ENCODE data around the gene TMEFF2. TPM values are rescaled to one million over a fixed set of nuclear protein-coding genes. Genes with fewer than 3 reads are reported as not detected.

TMEFF2 gene
- total RNA-seq, 1 donor from 2014 or later = 0.41 TPM

DNA sequence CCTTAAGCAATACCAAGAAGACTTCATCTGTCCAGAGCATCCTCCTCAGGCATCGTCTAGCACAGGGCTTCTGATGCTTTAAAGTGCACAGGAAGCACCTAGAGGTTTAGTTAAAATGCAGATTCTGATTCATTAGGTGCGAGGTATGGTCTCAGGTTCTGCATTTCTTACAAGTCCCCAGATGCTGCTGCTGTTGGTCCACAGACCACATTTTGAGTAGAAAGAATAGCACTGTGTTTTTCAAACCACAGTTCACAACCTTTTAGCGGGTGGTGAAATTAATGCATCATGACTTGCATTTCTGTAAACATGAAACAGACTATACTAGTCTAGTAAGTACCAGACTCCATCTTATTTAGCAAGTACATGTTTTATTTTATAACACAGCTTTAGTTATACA lies 134.6 kb downstream of the TMEFF2 start:
- no peak for DNase-seq

DNA sequence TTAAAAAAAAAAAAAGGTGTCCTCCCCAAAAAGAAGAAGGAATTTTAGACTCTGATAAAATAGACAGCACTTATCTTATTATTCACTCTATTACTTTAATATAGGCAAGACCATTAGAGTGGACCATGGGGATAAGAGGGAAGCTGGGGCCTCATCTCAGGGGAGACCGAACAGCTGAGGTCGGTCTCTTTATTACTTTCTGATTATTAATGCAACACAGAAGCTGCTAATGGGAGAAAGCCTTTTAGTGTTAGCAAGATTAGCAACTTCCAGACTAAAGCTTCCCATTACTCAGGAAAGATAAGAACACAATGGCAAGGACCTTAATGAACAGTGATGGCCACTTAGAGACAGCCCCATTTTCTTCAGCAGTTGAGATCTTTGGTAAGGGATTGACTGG lies 135.5 kb downstream of the TMEFF2 start:
- no peak for DNase-seq

DNA sequence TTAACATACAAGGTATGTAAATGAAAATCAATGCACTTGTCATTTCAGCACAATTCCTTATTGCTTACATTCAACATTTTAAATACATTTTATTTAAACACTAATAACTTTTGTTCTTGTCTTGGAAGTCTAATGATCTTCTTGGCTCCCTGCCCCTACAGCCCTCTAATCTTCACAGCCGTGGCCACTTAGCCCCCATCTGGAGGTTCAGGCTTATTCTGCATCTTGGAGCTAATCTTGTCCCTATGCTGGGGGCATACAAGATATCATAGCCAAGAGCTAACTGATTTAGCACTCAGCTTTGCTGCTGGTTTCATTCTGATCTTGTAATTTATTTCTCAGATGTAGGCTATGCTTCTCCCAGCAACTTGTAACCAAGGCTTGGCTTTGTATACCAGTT lies 140.8 kb downstream of the TMEFF2 start:
- DNase-seq = peak; percentile 8

- peak; percentile 7 for DNase-seq
Observed at GRCh38 chr2:192051533-192051932, 143.2 kb downstream of the TMEFF2 start.

GRCh38 chr2:192049362-192049761 lies 145.4 kb downstream of the TMEFF2 start:
- no peak for DNase-seq

DNA sequence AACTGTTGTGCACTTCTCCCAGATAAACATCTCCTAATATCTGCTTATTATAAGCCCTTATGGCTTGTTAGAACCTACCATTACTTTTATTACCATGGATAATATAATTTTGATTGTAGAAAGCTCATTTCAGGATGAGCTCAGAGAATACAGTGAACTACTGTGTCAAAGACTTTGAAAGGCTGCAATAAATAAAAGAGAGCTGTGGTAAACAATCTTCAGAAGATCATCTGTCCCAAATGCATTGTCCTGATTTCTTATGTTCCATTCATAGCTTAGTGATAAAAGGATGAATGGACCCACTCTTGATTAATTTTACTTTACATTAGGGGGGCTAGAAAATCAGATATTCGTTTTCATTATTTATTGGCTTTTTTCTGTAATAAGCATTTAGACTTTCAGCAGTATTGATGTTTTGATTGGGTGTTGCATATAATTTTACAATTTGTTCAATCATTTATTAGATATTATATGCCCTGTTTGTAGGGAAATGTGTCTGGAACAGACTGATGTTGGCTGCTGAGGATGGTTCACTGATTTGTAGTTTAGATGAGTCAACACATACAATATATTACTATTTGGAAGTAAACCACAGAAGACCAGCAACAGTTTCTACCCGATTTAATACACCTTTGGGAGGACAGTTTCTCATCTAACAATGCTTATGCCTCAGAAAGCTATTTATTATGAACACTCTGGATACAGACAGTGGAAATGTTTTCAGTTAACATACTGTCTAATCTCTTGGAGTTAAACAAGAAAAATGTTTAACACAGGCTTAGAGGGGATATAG lies 147.2 kb downstream of the TMEFF2 start:
- no peak for DNase-seq

DNA sequence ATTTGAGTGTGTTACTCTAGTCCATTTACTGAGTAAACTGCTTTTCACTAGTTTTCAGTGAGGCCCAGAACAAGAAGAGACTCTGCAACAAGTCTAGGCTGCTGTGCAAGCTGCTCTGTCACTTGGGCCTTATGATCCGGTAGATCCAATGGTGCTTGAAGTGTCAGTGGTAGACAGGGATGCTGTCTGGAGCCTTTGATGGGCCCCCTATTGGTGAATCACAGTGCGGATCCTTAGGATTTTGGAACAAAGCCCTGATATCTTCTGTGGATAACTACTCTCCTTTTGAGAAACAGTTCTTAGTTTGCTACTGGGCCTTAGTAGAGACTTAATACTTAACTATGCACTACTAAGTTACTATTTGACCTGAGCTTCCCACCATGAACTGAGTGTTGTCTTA lies 150.2 kb downstream of the TMEFF2 start:
- no peak for DNase-seq

GRCh38 chr2:192043216-192043870 lies 151.4 kb downstream of the TMEFF2 start:
- no peak for DNase-seq

DNA sequence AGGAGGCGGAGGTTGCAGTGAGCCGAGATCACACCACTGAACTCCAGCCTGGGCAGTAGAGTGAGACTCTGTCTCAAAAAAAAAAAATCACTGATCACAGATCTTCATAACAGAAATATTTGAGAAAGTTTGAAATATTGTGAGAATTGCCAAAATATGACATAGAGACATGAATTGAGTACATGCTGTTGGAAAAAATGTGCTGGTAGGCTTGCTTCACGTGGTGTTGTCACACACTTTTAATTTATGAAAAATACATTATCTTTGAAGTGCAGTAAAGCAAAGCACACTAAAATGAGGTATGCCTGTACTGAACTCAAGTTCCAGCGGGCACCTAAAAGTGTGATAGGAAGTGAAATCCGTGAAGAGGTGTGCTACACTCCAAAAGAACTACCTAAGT lies 152.6 kb downstream of the TMEFF2 start:
- no peak for DNase-seq

- DNase-seq = no peak
Observed at GRCh38 chr2:192038110-192038509, 156.6 kb downstream of the TMEFF2 start.

GRCh38 chr2:192035731-192036442 lies 158.8 kb downstream of the TMEFF2 start:
- DNase-seq = no peak

GRCh38 chr2:192030856-192031255 lies 163.9 kb downstream of the TMEFF2 start:
- no peak for DNase-seq

- no peak for DNase-seq
Observed at GRCh38 chr2:192030289-192030688, 164.4 kb downstream of the TMEFF2 start.

DNA sequence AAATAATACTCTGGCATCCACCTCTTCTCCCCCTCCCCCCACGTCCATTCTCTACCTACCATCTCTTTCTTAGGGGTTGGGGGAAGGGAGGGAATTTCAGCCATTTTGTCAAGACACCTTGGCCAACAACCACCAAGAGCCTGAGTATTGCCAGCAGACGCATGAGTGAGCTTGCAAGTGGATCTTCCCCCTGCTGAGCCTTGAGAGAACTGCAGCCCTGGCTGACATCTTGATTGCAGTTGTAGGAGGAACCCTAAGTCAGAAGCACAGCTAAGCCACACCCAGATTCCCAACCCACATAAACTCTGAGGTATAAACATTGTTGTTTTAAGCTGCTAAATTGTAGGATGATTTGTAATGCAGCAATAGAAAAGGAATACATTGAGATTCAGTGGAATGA lies 165.6 kb downstream of the TMEFF2 start:
- DNase-seq = no peak

DNA sequence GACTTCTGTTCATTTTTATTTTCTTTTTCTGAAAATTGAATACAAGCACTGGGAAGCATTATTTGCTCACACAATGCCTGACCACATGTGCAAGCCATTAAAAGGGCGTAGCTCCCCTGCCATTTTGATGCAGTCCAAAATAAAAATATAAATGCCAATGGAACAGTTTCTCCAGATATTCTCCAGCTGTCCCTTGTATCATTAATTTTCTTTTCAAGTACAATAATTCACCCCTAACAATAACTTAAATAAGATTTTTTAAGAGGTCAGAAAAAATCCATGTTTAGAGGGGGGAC lies 168.0 kb downstream of the TMEFF2 start:
- no peak for DNase-seq

DNA sequence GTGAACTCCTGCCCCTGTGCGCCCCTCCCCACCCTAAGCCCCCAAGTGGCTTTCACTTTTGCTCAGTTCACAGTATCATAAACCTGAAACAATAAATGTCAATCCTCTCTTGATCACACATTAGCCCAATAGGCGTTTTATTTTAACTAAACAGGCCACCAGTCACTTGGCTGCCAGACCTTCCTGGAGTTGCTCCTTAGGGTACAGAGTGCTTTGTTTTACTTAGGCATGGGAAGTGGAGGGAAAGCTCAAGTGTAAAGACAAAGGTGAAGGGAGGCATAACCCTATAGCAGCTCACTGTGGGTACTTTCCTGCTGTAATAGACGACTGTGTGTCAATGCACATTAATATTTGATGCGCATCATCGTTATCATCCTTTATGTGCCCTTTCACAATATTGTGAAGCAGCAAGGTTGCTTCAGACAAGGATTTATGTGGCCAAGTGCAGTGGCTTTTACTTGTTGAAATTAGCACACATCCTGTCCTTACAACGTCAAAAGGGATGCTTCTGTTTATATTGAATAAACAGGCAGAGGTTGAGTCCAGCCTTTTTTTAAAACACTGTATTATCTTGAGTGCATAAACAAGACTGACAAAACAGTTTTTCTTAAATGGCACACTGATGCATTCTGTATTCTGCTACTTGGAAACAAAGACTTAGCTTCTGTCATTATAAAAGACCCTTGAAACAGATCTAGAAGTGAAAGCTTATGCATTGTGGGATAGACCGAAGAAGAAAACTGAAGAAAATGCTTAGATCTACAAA lies 168.5 kb downstream of the TMEFF2 start:
- DNase-seq = no peak

DNA sequence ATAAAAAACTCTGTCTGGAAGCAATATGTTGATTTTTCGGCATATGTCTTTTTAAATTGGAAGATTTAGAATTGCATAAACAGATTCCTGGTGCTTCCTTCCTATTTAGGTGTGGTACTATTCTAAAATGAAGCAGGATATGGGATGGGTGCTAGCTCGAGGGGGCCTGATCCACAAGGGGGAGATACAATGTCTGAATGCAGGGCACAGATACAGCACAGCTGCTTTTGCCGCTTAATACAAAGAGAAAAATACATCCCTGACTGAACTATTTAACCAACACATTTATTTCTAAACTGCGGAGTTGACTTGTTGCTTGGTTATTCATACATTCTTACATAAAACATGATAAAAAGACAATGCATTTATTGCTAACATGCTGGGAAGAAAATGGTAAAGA lies 169.1 kb downstream of the TMEFF2 start:
- no peak for DNase-seq

DNA sequence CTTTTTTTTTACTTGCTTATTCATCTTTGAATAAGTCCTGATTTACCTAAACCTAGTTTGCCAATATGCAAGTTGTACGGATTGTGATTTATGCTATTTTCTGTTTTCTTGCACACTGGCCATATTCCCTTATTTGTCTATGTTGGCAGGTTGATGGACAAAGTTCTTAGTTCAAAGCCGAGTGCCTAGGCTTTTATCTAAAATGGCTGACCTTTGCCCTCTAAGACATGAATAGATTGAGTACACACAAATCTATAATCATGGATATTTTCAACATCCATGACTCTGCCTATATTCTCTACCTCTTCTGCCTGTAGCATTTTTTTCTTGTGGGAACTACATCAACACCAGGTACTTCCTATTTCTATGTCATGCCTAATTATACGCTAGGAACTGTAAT lies 171.7 kb downstream of the TMEFF2 start:
- no peak for DNase-seq

DNA sequence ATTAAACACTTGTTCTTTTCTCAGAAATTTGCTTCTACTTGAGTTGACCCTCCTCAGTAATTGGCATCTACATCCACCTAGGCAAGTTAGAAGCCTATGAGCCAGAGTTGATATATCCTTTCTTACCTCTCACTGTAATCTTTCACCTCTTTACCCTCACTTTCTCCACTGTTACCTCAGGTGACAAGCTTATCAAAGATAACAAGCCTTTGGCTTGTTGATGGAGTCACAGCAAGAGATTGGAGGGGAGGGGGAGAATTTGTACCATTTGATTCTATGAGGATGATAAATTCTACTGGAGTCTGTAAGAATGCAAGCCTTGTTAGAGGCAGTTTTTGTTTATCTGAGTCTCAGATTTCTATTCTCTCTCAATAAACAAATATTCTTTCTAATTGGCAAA lies 176.9 kb downstream of the TMEFF2 start:
- DNase-seq = no peak

- DNase-seq = no peak
Observed at GRCh38 chr2:192016265-192016664, 178.5 kb downstream of the TMEFF2 start.

- no peak for DNase-seq
Observed at GRCh38 chr2:192013211-192013610, 181.5 kb downstream of the TMEFF2 start.

GRCh38 chr2:192011196-192011595 lies 183.5 kb downstream of the TMEFF2 start:
- no peak for DNase-seq

- no peak for DNase-seq
Observed at GRCh38 chr2:192010073-192010472, 184.7 kb downstream of the TMEFF2 start.
